WTC11 (cell line): Measurements from ENCODE around the gene EIF5B.

Experiments
- AR ChIP-seq: fragments of 250-450 bp; sonication (Bioruptor Pico); IDR thresholded peaks from 2 replicates; pipeline ENCODE4 v1.9.0; 2021; ENCODE audit warnings: mild to moderate bottlenecking
- ARID4B ChIP-seq: sonication (generic); formaldehyde crosslinking; IDR thresholded peaks from 2 replicates; pipeline ENCODE4 v1.8.0; 2023; ENCODE audit warnings: missing genetic modification reagents, mild to moderate bottlenecking, borderline replicate concordance
- ATF2 ChIP-seq: sonication (generic); formaldehyde crosslinking; IDR thresholded peaks from 2 replicates; pipeline ENCODE4 v1.8.1; 2022; ENCODE audit warnings: low read depth, missing genetic modification reagents, borderline replicate concordance
- CTCF ChIP-seq: fragments of 200-600 bp; IDR thresholded peaks from 2 replicates; pipeline ENCODE4 v1.8.0; 2022; ENCODE audit warnings: antibody characterized with exemption
- E2F5 ChIP-seq: sonication (generic); formaldehyde crosslinking; IDR thresholded peaks from 2 replicates; pipeline ENCODE4 v1.8.1; 2022; ENCODE audit warnings: mild to moderate bottlenecking, moderate library complexity, missing genetic modification reagents
- MAX ChIP-seq: sonication (generic); formaldehyde crosslinking; IDR thresholded peaks from 2 replicates; pipeline ENCODE4 v1.8.0; 2022; ENCODE audit warnings: mild to moderate bottlenecking, missing genetic modification reagents
- MYBL2 ChIP-seq: sonication (generic); formaldehyde crosslinking; IDR thresholded peaks from 2 replicates; pipeline ENCODE4 v1.8.1; 2023; ENCODE audit warnings: mild to moderate bottlenecking, moderate library complexity, missing genetic modification reagents
- PRDM15 ChIP-seq: sonication (generic); formaldehyde crosslinking; IDR thresholded peaks from 2 replicates; pipeline ENCODE4 v1.8.0; 2022; ENCODE audit warnings: missing genetic modification reagents
- RELA ChIP-seq: sonication (generic); formaldehyde crosslinking; IDR thresholded peaks from 2 replicates; pipeline ENCODE4 v1.8.1; 2022; ENCODE audit warnings: missing genetic modification reagents, mild to moderate bottlenecking, borderline replicate concordance
- SOX15 ChIP-seq: fragments of 250-450 bp; sonication (Bioruptor Pico); IDR thresholded peaks from 2 replicates; pipeline ENCODE4 v1.9.0; 2021; ENCODE audit warnings: mild to moderate bottlenecking
- ZBTB43 ChIP-seq: sonication (generic); formaldehyde crosslinking; IDR thresholded peaks from 2 replicates; pipeline ENCODE4 v1.8.1; 2023; ENCODE audit warnings: mild to moderate bottlenecking, missing genetic modification reagents
- ZNF232 ChIP-seq: sonication (generic); formaldehyde crosslinking; IDR thresholded peaks from 2 replicates; pipeline ENCODE4 v1.8.0; 2022; ENCODE audit warnings: mild to moderate bottlenecking, missing genetic modification reagents
- ZNF423 ChIP-seq: fragments of 250-450 bp; sonication (Bioruptor Pico); IDR thresholded peaks from 2 replicates; pipeline ENCODE4 v2.1.2; 2022; ENCODE audit warnings: mild to moderate bottlenecking, moderate library complexity

- TF ChIP-seq CTCF (no peak), MYBL2 (CRISPR knock-in tag) (no peak), ARID4B (no peak), RELA (CRISPR knock-in tag) (no peak), MAX (CRISPR knock-in tag) (no peak), AR (no peak), ZBTB43 (CRISPR knock-in tag) (no peak), ZNF232 (CRISPR knock-in tag) (no peak), PRDM15 (CRISPR knock-in tag) (no peak), E2F5 (CRISPR knock-in tag) (no peak), ZNF423 (CRISPR knock-in tag) (no peak), ATF2 (CRISPR knock-in tag) (no peak), SOX15 (CRISPR knock-in tag) (no peak)
These were observed 19.7 kb downstream of the EIF5B start for GRCh38 chr2:99356853-99357252.
